A549 (cell line): ENCODE data around the gene TRIP13. TPM values are rescaled to one million over a fixed set of nuclear protein-coding genes. Genes with fewer than 3 reads are reported as not detected.
A peak's percentile ranks its signal among the peaks of the same experiment; 100 is the strongest.

ENCODE experiments used
- ATAC-seq, 2 experiments: fragments of 200-7000 bp in 1 of 2; fragments of >200 bp in 1 of 2; cut with Nextera tagmentation in 1 of 2; cut with Tn5 transposase in 1 of 2; 3 replicates each; pipeline versions ENCODE4 v1.8.0 to v1.9.1; 2018 to 2020; ENCODE audit warnings: mild to moderate bottlenecking in 1 of 2, moderate library complexity in 1 of 2
- CTCF ChIA-PET: fragments of 300-600 bp; sonication (Branson Sonifier 250); formaldehyde crosslinking; extraction: SDS; loops from one replicate; lab custom pipeline; 2021; ENCODE audit warnings: antibody characterized with exemption, inconsistent platforms; lab: Yijun Ruan, JAX
- POLR2A ChIA-PET: fragments of 350-600 bp; formaldehyde crosslinking; extraction: SDS; loops from one replicate; lab custom pipeline; 2021; ENCODE audit warnings: antibody characterized with exemption, inconsistent platforms; lab: Yijun Ruan, JAX
- DNase-seq, 2 experiments: peaks; one replicate each; pipeline versions ENCODE4 v3.0.0 to v3.0.0-alpha.2; 2011 to 2016; ENCODE audit warnings: low read depth in 1 of 2, low spot score in 1 of 2
- FAIRE-seq: peaks from 2 replicates; lab custom pipeline; 2011; peaks lifted over from hg19 to GRCh38; lab: Jason Lieb, UNC
- H3K27ac ChIP-seq, 2 experiments: fragments of >200 bp; sonication (Bioruptor Twin); formaldehyde crosslinking; 3 replicates each; pipeline ENCODE4 v1.5.1; 2016 to 2017
- H3K4me1 ChIP-seq: fragments of >200 bp; sonication (Bioruptor Twin); formaldehyde crosslinking; 3 replicates; pipeline ENCODE4 v1.6.1; 2016
- H3K4me2 ChIP-seq: fragments of >200 bp; sonication (Bioruptor Twin); formaldehyde crosslinking; 3 replicates; pipeline ENCODE4 v1.6.1; 2016
- H3K4me3 ChIP-seq: fragments of >200 bp; sonication (Bioruptor Twin); formaldehyde crosslinking; 3 replicates; pipeline ENCODE4 v1.5.1; 2016
- H3K9me3 ChIP-seq: fragments of >200 bp; sonication (Bioruptor Twin); formaldehyde crosslinking; 3 replicates; pipeline ENCODE4 v1.6.1; 2016
- BHLHE40 ChIP-seq: IDR thresholded peaks from 2 replicates; pipeline ENCODE4 v1.6.1; 2012; ENCODE audit warnings: low read depth, low read length, inconsistent platforms
- FOSB ChIP-seq: fragments of 250-450 bp; sonication (Bioruptor Pico); IDR thresholded peaks from 2 replicates; pipeline ENCODE4 v1.5.0; 2020; ENCODE audit warnings: mild to moderate bottlenecking, moderate library complexity
- FOSL2 ChIP-seq, 2 experiments: fragments of 450-650 bp in 1 of 2; fragments of >200 bp in 1 of 2; sonication (Bioruptor Twin) in 1 of 2; formaldehyde crosslinking; IDR thresholded peaks; 2 replicates each; pipeline versions ENCODE4 v1.5.0 to v1.6.1; 2016 to 2020; ENCODE audit warnings: mild to moderate bottlenecking in 1 of 2, moderate library complexity in 1 of 2
- GATA3 ChIP-seq: IDR thresholded peaks from 2 replicates; pipeline ENCODE4 v1.6.1; 2012; ENCODE audit warnings: borderline replicate concordance
- HDAC2 ChIP-seq: fragments of 200-600 bp; sonication (generic); IDR thresholded peaks from 2 replicates; pipeline ENCODE4 v1.6.1; 2016
- JUN ChIP-seq, 2 experiments: fragments of >200 bp; sonication (Bioruptor Twin); formaldehyde crosslinking; IDR thresholded peaks; 2 replicates in 1 of 2; 3 replicates in 1 of 2; pipeline ENCODE4 v1.6.1; 2016 to 2017
- JUNB ChIP-seq: fragments of >200 bp; sonication (Bioruptor Twin); formaldehyde crosslinking; IDR thresholded peaks from 2 replicates; pipeline ENCODE4 v1.6.1; 2016
- KDM1A ChIP-seq: fragments of 200-600 bp; sonication (generic); IDR thresholded peaks from 2 replicates; pipeline ENCODE4 v1.6.1; 2016; ENCODE audit warnings: low read depth, mild to moderate bottlenecking
- NFE2L2 ChIP-seq: fragments of 150-350 bp; conservative IDR thresholded peaks from 2 replicates; pipeline ENCODE4 v1.6.1; 2014; ENCODE audit warnings: low read length
- POLR2AphosphoS2 ChIP-seq: conservative IDR thresholded peaks from 2 replicates; pipeline ENCODE4 v1.6.1; 2012; ENCODE audit warnings: low read length, improper control_type of control experiment, inconsistent platforms
- RAD21 ChIP-seq, 2 experiments: fragments of >200 bp in 1 of 2; sonication (Bioruptor Twin) in 1 of 2; formaldehyde crosslinking in 1 of 2; IDR thresholded peaks in 1 of 2; conservative IDR thresholded peaks in 1 of 2; 2 replicates in 1 of 2; 3 replicates in 1 of 2; pipeline ENCODE4 v1.6.1; 2012 to 2018; ENCODE audit warnings: inconsistent platforms in 1 of 2
- RARB ChIP-seq: fragments of 250-450 bp; sonication (Bioruptor Pico); IDR thresholded peaks from 2 replicates; pipeline ENCODE4 v1.8.0; 2021; ENCODE audit warnings: mild to moderate bottlenecking, moderate library complexity
- RNF2 ChIP-seq: fragments of 200-600 bp; sonication (generic); IDR thresholded peaks from 2 replicates; pipeline ENCODE4 v1.6.1; 2016; ENCODE audit warnings: low read depth, mild to moderate bottlenecking, antibody characterized with exemption, moderate library complexity, borderline replicate concordance
- SMC3 ChIP-seq: fragments of >200 bp; sonication (Bioruptor Twin); formaldehyde crosslinking; IDR thresholded peaks from 3 replicates; pipeline ENCODE4 v1.6.1; 2018; ENCODE audit warnings: inconsistent platforms
- TP53 ChIP-seq: fragments of 250-450 bp; sonication (Bioruptor Pico); IDR thresholded peaks from 2 replicates; pipeline ENCODE4 v1.5.0; 2021; ENCODE audit warnings: mild to moderate bottlenecking, moderate library complexity
- WGBS: methylation state at CpG from one replicate; pipeline ENCODE4 v1.1.6; 2017; ENCODE audit errors: missing lambda C conversion rate; 5-methylcytosine and 5-hydroxymethylcytosine counted together
- polyA plus RNA-seq, 4 experiments: library from polyadenylated mRNA; depleted of rRNA in 3 of 4; stranded (reverse); fragments of >200 nt; fragmentation: RNase III in 1 of 4; extraction: RNeasy Plus Mini Kit Qiagen cat#74134 plus additional on column Dnase treatment in 1 of 4; gene quantifications; 2 replicates in 3 of 4; 3 replicates in 1 of 4; pipeline ENCODE4 v1.2.3, GENCODE V29; 2011 to 2017
- TF ChIP-seq, protein P1 (sequence below): fragments of 200-600 bp; sonication (generic); IDR thresholded peaks from 2 replicates; pipeline ENCODE4 v1.6.1; 2016; ENCODE audit warnings: antibody characterized with exemption, mild to moderate bottlenecking, moderate library complexity
- TF ChIP-seq, protein P2 (sequence below): IDR thresholded peaks from 2 replicates; pipeline ENCODE4 v1.6.1; 2012
- TF ChIP-seq, protein P3 (sequence below): fragments of >200 bp; sonication (Bioruptor Twin); formaldehyde crosslinking; IDR thresholded peaks from 2 replicates; pipeline ENCODE4 v1.6.1; 2016
- TF ChIP-seq, protein P4 (sequence below): fragments of 250-450 bp; sonication (Bioruptor Pico); IDR thresholded peaks from 2 replicates; pipeline ENCODE4 v1.5.0; 2021; ENCODE audit warnings: mild to moderate bottlenecking, moderate library complexity, borderline replicate concordance
- TF ChIP-seq, protein P5 (sequence below): fragments of 150-350 bp; IDR thresholded peaks from 2 replicates; pipeline ENCODE4 v1.6.1; 2014; ENCODE audit warnings: low read depth, mild to moderate bottlenecking, low read length
- TF ChIP-seq, protein P6 (sequence below): fragments of >200 bp; sonication (Bioruptor Twin); formaldehyde crosslinking; IDR thresholded peaks from 3 replicates; pipeline ENCODE4 v1.6.1; 2016
- TF ChIP-seq, protein P7 (sequence below): IDR thresholded peaks from 2 replicates; pipeline ENCODE4 v1.6.1; 2012
- TF ChIP-seq, protein P8 (sequence below): fragments of 250-450 bp; sonication (Bioruptor Pico); IDR thresholded peaks from 2 replicates; pipeline ENCODE4 v1.5.0; 2020; ENCODE audit warnings: low read depth, mild to moderate bottlenecking, moderate library complexity

Gene TRIP13
- polyA plus RNA-seq, 2 of the 4 experiments (the other 2 are of a cell fraction), result 54.0 to 62.4 TPM

DNA sequence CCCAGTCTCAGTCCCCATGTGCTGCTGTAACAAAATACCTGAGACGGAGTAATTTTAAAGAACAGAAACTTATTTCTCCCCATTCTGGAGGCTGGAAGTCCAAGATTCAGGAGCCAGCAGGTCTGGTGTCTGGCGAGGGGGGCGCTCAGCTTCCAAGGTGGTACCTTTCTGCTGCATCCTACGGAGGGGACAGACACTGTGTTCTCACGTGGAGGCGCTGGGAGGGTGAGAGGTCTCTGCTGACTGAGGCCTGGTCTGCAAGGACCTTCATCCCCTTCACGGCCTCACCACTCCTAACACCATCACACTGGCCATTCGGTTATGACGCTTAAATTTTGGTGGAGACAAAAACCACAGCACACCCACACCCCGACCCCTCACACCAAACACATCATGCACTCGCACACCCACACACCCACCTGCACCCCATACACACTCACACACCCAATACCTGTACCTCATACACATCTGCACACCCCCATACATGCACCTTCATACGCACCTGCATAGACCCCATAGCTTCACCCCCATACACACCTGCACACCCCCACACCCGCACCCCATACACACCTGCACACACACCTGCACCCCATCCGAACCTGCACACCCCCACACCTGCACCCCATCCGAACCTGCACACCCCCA is 32.1 kb upstream of the TRIP13 start:
- TF ChIP-seq FOSL2 (IDR thresholded peaks at IDR 0.05) (no peak), FOSL2 (CRISPR knock-in tag; IDR thresholded peaks at IDR 0.05) (no peak), BHLHE40 (no peak), HDAC2 (no peak), NFE2L2 (no peak), RNF2 (no peak), TP53 (CRISPR knock-in tag) (no peak), POLR2AphosphoS2 (no peak), RAD21 (conservative IDR thresholded peaks at IDR 0.05 in 1 of 2, IDR thresholded peaks at IDR 0.05 in 1 of 2) (no peak), RARB (CRISPR knock-in tag) (no peak), JUNB (no peak), KDM1A (no peak)
- TF ChIP-seq, protein P1, sequence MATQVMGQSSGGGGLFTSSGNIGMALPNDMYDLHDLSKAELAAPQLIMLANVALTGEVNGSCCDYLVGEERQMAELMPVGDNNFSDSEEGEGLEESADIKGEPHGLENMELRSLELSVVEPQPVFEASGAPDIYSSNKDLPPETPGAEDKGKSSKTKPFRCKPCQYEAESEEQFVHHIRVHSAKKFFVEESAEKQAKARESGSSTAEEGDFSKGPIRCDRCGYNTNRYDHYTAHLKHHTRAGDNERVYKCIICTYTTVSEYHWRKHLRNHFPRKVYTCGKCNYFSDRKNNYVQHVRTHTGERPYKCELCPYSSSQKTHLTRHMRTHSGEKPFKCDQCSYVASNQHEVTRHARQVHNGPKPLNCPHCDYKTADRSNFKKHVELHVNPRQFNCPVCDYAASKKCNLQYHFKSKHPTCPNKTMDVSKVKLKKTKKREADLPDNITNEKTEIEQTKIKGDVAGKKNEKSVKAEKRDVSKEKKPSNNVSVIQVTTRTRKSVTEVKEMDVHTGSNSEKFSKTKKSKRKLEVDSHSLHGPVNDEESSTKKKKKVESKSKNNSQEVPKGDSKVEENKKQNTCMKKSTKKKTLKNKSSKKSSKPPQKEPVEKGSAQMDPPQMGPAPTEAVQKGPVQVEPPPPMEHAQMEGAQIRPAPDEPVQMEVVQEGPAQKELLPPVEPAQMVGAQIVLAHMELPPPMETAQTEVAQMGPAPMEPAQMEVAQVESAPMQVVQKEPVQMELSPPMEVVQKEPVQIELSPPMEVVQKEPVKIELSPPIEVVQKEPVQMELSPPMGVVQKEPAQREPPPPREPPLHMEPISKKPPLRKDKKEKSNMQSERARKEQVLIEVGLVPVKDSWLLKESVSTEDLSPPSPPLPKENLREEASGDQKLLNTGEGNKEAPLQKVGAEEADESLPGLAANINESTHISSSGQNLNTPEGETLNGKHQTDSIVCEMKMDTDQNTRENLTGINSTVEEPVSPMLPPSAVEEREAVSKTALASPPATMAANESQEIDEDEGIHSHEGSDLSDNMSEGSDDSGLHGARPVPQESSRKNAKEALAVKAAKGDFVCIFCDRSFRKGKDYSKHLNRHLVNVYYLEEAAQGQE, result no peak
- TF ChIP-seq, protein P2, sequence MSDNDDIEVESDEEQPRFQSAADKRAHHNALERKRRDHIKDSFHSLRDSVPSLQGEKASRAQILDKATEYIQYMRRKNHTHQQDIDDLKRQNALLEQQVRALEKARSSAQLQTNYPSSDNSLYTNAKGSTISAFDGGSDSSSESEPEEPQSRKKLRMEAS, result no peak
- TF ChIP-seq, protein P3, sequence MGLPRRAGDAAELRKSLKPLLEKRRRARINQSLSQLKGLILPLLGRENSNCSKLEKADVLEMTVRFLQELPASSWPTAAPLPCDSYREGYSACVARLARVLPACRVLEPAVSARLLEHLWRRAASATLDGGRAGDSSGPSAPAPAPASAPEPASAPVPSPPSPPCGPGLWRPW, result no peak
- TF ChIP-seq, protein P4, sequence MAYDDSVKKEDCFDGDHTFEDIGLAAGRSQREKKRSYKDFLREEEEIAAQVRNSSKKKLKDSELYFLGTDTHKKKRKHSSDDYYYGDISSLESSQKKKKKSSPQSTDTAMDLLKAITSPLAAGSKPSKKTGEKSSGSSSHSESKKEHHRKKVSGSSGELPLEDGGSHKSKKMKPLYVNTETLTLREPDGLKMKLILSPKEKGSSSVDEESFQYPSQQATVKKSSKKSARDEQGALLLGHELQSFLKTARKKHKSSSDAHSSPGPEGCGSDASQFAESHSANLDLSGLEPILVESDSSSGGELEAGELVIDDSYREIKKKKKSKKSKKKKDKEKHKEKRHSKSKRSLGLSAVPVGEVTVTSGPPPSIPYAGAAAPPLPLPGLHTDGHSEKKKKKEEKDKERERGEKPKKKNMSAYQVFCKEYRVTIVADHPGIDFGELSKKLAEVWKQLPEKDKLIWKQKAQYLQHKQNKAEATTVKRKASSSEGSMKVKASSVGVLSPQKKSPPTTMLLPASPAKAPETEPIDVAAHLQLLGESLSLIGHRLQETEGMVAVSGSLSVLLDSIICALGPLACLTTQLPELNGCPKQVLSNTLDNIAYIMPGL, result no peak
- CTCF ChIA-PET, result no interaction called here
- H3K9me3 ChIP-seq, result no peaks in the 10 kb centered on the region
- DNase-seq, result no peak
- H3K4me3 ChIP-seq, result no peak overlapping the region
- FAIRE-seq, result no peak
- H3K4me1 ChIP-seq, result no peaks in the 10 kb centered on the region
- no peak overlapping the region for H3K27ac ChIP-seq
- ATAC-seq, result no peak
- WGBS, result 89% methylated on average over 14 of the region's 15 CpGs
- POLR2A ChIA-PET, result no interaction called here
- no peak overlapping the region for H3K4me2 ChIP-seq

DNA sequence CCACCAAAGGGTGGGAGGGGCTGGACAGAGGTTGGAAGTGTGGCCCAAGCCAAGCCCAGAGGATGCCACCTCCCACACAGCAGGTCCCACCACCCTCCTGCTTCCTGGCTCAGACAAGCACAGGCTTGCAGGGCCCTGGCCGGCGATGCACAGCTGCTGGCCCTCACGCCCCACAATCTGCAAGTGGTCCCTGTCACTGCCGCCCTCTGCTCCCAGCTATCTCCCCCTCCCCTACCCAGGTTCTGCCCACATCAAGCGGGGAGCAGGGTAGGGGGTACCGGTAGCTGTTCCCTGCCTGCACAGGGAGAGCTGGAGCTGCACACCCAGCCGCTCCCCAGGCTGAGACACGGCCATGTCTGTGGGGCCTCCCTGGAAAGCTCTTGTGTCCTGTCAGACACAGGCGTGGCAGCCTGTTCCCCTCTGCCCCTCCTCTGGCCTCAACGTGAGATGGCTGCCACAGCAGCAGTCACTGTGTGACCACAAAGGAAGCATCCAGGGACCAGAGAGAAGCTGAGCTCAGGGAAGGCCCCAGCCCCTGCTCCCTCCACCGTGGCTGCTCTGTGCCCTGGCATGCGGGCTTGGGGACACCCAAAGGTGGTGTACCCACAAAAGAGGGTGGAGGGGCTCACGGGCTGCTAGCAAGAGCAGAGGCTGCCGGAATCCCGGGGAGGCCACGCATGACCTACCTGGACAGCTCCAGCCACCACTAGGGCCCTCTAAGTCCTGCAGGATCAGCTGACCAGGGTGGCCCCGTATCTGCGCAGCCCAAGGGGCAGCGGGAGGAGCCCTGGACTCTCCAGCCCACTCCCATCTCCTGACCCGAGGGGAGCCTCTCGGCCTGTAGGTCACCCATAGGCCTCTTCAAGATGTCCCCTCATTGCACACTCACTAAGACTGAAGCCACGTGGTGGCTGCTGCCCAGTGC is 31.0 kb upstream of the TRIP13 start:
- 0 out of 6 replicates have a peak overlapping the region, but pooled peaks of 1 of the 2 experiments have one; percentile 11 for H3K27ac ChIP-seq
- H3K4me1 ChIP-seq, result no peaks in the 10 kb centered on the region
- DNase-seq, result no peak
- FAIRE-seq, result no peak
- peak; percentile 1 to 14; a peak in 3 of 6 replicates for ATAC-seq
- WGBS, result 92% methylated on average over 14 of the region's 22 CpGs
- no peaks in the 10 kb centered on the region for H3K9me3 ChIP-seq
- no peak overlapping the region for H3K4me2 ChIP-seq
- no peak overlapping the region for H3K4me3 ChIP-seq
- POLR2A ChIA-PET, result no interaction called here
- CTCF ChIA-PET, result no interaction called here
- TF ChIP-seq JUN (IDR thresholded peaks at IDR 0.05) (no peak), FOSB (CRISPR knock-in tag) (no peak), RAD21 (conservative IDR thresholded peaks at IDR 0.05 in 1 of 2, IDR thresholded peaks at IDR 0.05 in 1 of 2) (no peak), BHLHE40 (no peak), SMC3 (no peak), GATA3 (no peak)
- TF ChIP-seq, protein P5, sequence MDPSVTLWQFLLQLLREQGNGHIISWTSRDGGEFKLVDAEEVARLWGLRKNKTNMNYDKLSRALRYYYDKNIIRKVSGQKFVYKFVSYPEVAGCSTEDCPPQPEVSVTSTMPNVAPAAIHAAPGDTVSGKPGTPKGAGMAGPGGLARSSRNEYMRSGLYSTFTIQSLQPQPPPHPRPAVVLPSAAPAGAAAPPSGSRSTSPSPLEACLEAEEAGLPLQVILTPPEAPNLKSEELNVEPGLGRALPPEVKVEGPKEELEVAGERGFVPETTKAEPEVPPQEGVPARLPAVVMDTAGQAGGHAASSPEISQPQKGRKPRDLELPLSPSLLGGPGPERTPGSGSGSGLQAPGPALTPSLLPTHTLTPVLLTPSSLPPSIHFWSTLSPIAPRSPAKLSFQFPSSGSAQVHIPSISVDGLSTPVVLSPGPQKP, result no peak
- TF ChIP-seq, protein P6, sequence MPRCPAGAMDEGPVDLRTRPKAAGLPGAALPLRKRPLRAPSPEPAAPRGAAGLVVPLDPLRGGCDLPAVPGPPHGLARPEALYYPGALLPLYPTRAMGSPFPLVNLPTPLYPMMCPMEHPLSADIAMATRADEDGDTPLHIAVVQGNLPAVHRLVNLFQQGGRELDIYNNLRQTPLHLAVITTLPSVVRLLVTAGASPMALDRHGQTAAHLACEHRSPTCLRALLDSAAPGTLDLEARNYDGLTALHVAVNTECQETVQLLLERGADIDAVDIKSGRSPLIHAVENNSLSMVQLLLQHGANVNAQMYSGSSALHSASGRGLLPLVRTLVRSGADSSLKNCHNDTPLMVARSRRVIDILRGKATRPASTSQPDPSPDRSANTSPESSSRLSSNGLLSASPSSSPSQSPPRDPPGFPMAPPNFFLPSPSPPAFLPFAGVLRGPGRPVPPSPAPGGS, result no peak
- TF ChIP-seq, protein P7, sequence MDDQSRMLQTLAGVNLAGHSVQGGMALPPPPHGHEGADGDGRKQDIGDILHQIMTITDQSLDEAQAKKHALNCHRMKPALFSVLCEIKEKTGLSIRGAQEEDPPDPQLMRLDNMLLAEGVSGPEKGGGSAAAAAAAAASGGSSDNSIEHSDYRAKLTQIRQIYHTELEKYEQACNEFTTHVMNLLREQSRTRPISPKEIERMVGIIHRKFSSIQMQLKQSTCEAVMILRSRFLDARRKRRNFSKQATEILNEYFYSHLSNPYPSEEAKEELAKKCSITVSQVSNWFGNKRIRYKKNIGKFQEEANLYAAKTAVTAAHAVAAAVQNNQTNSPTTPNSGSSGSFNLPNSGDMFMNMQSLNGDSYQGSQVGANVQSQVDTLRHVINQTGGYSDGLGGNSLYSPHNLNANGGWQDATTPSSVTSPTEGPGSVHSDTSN, result no peak
- TF ChIP-seq, protein P8, sequence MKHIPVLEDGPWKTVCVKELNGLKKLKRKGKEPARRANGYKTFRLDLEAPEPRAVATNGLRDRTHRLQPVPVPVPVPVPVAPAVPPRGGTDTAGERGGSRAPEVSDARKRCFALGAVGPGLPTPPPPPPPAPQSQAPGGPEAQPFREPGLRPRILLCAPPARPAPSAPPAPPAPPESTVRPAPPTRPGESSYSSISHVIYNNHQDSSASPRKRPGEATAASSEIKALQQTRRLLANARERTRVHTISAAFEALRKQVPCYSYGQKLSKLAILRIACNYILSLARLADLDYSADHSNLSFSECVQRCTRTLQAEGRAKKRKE, result no peak
